ENCODE data around the gene SLC66A2. TPM values are rescaled to one million over a fixed set of nuclear protein-coding genes. Genes with fewer than 3 reads are reported as not detected.

Gene SLC66A2
- total RNA-seq, 4 donors from 2014 or later: 27.0 to 46.4 (median 41.5) TPM

GRCh38 chr18:79952996-79953559 lies 1.6 kb upstream of the SLC66A2 start:
- H3K36me3 ChIP-seq: peaks cover 0 to 12% (median 0%) of the 10 kb centered on the region in 4 donors
- no peak for DNase-seq (ENCODE audit: extremely low spot score)
- WGBS: 91% methylated on average over 11 of the region's 24 CpGs
- H3K27ac ChIP-seq (replicated peaks in 1 of 4): no peak overlapping the region
- intact Hi-C loops (cut with DNase I): loop anchor here (5.0 kb wide), 1 partner anchor 34 kb away; the partner anchor contains the start of gene TXNL4A
- H3K4me3 ChIP-seq: no peak overlapping the region
- TF ChIP-seq CTCF (IDR thresholded peaks at IDR 0.05) (no peak), EP300 (IDR thresholded peaks at IDR 0.05) (no peak), POLR2AphosphoS5 (IDR thresholded peaks at IDR 0.05) (no peak), POLR2A (IDR thresholded peaks at IDR 0.05; ENCODE audit: low read depth) (no peak)
- peaks cover 25 to 43% (median 35%) of the 10 kb centered on the region in 4 donors for H3K4me1 ChIP-seq
- H3K27me3 ChIP-seq: no peaks in the 10 kb centered on the region
- H3K9me3 ChIP-seq: no peaks in the 10 kb centered on the region

- Histone ChIP-seq H3K36me3 (peaks cover 0 to 12% (median 2%) of the 10 kb centered on the region in 4 donors), H3K27ac (replicated peaks in 1 of 4) (peak overlapping the region in 2 of 4 donors; percentile 89 to 90), H3K27me3 (no peaks in the 10 kb centered on the region), H3K4me1 (peaks cover 31 to 48% (median 41%) of the 10 kb centered on the region in 4 donors), H3K4me3 (peak overlapping the region; percentile 78 to 99 (median 98)), H3K9me3 (no peaks in the 10 kb centered on the region)
- DNase-seq (ENCODE audit: extremely low spot score): no peak
- WGBS: 34% methylated on average over 39 of the region's 43 CpGs
- no peak for TF ChIP-seq POLR2A (IDR thresholded peaks at IDR 0.05; ENCODE audit: low read depth)
- no peak for TF ChIP-seq EP300 (IDR thresholded peaks at IDR 0.05)
- TF ChIP-seq POLR2AphosphoS5 (IDR thresholded peaks at IDR 0.05): no peak
- TF ChIP-seq CTCF (IDR thresholded peaks at IDR 0.05): no peak
- intact Hi-C loops (cut with DNase I): loop anchor here (5.0 kb wide), 1 partner anchor 35 kb away; the partner anchor contains the start of gene TXNL4A
Measured at GRCh38 chr18:79952456-79952995, 1.1 kb upstream of the SLC66A2 start.

- peak in 1 of 2 donors; percentile 6 for TF ChIP-seq POLR2AphosphoS5 (IDR thresholded peaks at IDR 0.05)
- no peak for TF ChIP-seq POLR2A (IDR thresholded peaks at IDR 0.05; ENCODE audit: low read depth)
- no peak for DNase-seq (ENCODE audit: extremely low spot score)
- Histone ChIP-seq H3K27me3 (no peaks in the 10 kb centered on the region), H3K27ac (replicated peaks in 1 of 4) (peak overlapping the region; percentile 84 to 90 (median 89)), H3K36me3 (peaks cover 0 to 14% (median 5%) of the 10 kb centered on the region in 4 donors), H3K9me3 (no peaks in the 10 kb centered on the region), H3K4me3 (peak overlapping the region; percentile 78 to 99 (median 98)), H3K4me1 (peaks cover 41 to 63% (median 50%) of the 10 kb centered on the region in 4 donors)
- intact Hi-C loops (cut with DNase I): loop anchor here (2.0 to 5.0 kb wide), 2 partner anchors 37 to 84 kb away; partner anchors contain the start of genes RBFA and TXNL4A
- WGBS: 7% methylated on average over 4 of the region's 81 CpGs
Measured at GRCh38 chr18:79950515-79951341, 725 bp downstream of the SLC66A2 start.

GRCh38 chr18:79949697-79950487 lies 1.6 kb downstream of the SLC66A2 start:
- Histone ChIP-seq H3K27ac (replicated peaks in 1 of 4) (peak overlapping the region; percentile 84 to 90 (median 89)), H3K27me3 (no peaks in the 10 kb centered on the region), H3K36me3 (peaks cover 0 to 15% (median 5%) of the 10 kb centered on the region in 4 donors), H3K4me1 (peaks cover 50 to 71% (median 58%) of the 10 kb centered on the region in 4 donors), H3K9me3 (no peaks in the 10 kb centered on the region), H3K4me3 (peak overlapping the region; percentile 78 to 99 (median 98))
- no peak for TF ChIP-seq CTCF (IDR thresholded peaks at IDR 0.05)
- no peak for TF ChIP-seq POLR2A (IDR thresholded peaks at IDR 0.05; ENCODE audit: low read depth)
- TF ChIP-seq POLR2AphosphoS5 (IDR thresholded peaks at IDR 0.05): peak in 1 of 2 donors; percentile 50
- TF ChIP-seq EP300 (IDR thresholded peaks at IDR 0.05): no peak
- DNase-seq (ENCODE audit: extremely low spot score): no peak
- intact Hi-C loops (cut with DNase I): loop anchor here (2.0 to 5.0 kb wide), 2 partner anchors 37 to 85 kb away; partner anchors contain the start of genes RBFA and TXNL4A
- 43% methylated on average over 12 of the region's 12 CpGs for WGBS

All from esophagus muscularis mucosa (tissue), 4 donors.